ENCODE data around the gene SNTA1.
"Not testable (repeated sequence)": the region's sequence is repeated elsewhere in the genome, so short reads cannot be mapped to it uniquely, and the experiment has no call there.

The SNTA1 gene

GRCh38 chr20:33400812-33401183, 42.8 kb downstream of the SNTA1 start:
- in situ Hi-C loops (cut with MboI; ENCODE audit: low sequenced_read_pairs): no loop called here

- in situ Hi-C loops (cut with MboI; ENCODE audit: low sequenced_read_pairs): loop anchor here (10.0 kb wide), 1 partner anchor 55 kb away; no protein-coding TSS in a partner anchor
Measured at GRCh38 chr20:33399924-33400323, 43.6 kb downstream of the SNTA1 start.

GRCh38 chr20:33394718-33395117, 48.8 kb downstream of the SNTA1 start:
- in situ Hi-C loops (cut with MboI; ENCODE audit: low sequenced_read_pairs): loop anchor here (10.0 kb wide), 1 partner anchor 60 kb away; no protein-coding TSS in a partner anchor

GRCh38 chr20:33393609-33394008, 50.0 kb downstream of the SNTA1 start:
- in situ Hi-C loops (cut with MboI; ENCODE audit: low sequenced_read_pairs): loop anchor here (10.0 kb wide), 1 partner anchor 61 kb away; no protein-coding TSS in a partner anchor

GRCh38 chr20:33391722-33392415, 51.7 kb downstream of the SNTA1 start:
- in situ Hi-C loops (cut with MboI; ENCODE audit: low sequenced_read_pairs): loop anchor here (10.0 kb wide), 1 partner anchor 63 kb away; no protein-coding TSS in a partner anchor

GRCh38 chr20:33389326-33389725, 54.2 kb downstream of the SNTA1 start:
- in situ Hi-C loops (cut with MboI; ENCODE audit: low sequenced_read_pairs): not testable (repeated sequence)

- in situ Hi-C loops (cut with MboI; ENCODE audit: low sequenced_read_pairs): no loop called here
Measured at GRCh38 chr20:33388268-33388667, 55.3 kb downstream of the SNTA1 start.

GRCh38 chr20:33387177-33387576, 56.4 kb downstream of the SNTA1 start:
- in situ Hi-C loops (cut with MboI; ENCODE audit: low sequenced_read_pairs): no loop called here

- in situ Hi-C loops (cut with MboI; ENCODE audit: low sequenced_read_pairs): no loop called here
Measured at GRCh38 chr20:33386673-33387072, 56.9 kb downstream of the SNTA1 start.

GRCh38 chr20:33377366-33377765, 66.2 kb downstream of the SNTA1 start:
- in situ Hi-C loops (cut with MboI; ENCODE audit: low sequenced_read_pairs): no loop called here

- in situ Hi-C loops (cut with MboI; ENCODE audit: low sequenced_read_pairs): no loop called here
Measured at GRCh38 chr20:33373735-33374605, 69.6 kb downstream of the SNTA1 start.

GRCh38 chr20:33372993-33373441, 70.5 kb downstream of the SNTA1 start:
- in situ Hi-C loops (cut with MboI; ENCODE audit: low sequenced_read_pairs): no loop called here

GRCh38 chr20:33370291-33370690, 73.3 kb downstream of the SNTA1 start:
- in situ Hi-C loops (cut with MboI; ENCODE audit: low sequenced_read_pairs): no loop called here

- in situ Hi-C loops (cut with MboI; ENCODE audit: low sequenced_read_pairs): no loop called here
Measured at GRCh38 chr20:33362898-33363297, 80.7 kb downstream of the SNTA1 start.

GRCh38 chr20:33359399-33360261, 83.9 kb downstream of the SNTA1 start:
- in situ Hi-C loops (cut with MboI; ENCODE audit: low sequenced_read_pairs): no loop called here

Measured in HL-60/S4 treated with phorbol 12-myristate 13-acetate at 8.2 ng/mL for 4 days and 3 days (cell line).